Activated CD4-positive, alpha-beta T cell treated with anti-CD3 and anti-CD28 coated beads, Interleukin-2, amount 10 ng/mL, durations not matched to agents 24 days and 14 days (primary cell): ENCODE results near the gene ARID5B. TPM values are rescaled to one million over a fixed set of nuclear protein-coding genes. Genes with fewer than 3 reads are reported as not detected.
"Not testable (repeated sequence)": the region's sequence is repeated elsewhere in the genome, so short reads cannot be mapped to it uniquely, and the experiment has no call there.

Source experiments
- DNase-seq: peaks from one replicate; pipeline ENCODE4 v3.0.0; 2022
- H3K27ac Mint-ChIP-seq: one replicate; pipeline ENCODE4 v1.8.0; 2022; ENCODE audit warnings: mild to moderate bottlenecking, mixed read lengths
- H3K27me3 Mint-ChIP-seq: one replicate; pipeline ENCODE4 v1.8.0; 2022; ENCODE audit warnings: mixed read lengths
- H3K36me3 Mint-ChIP-seq: one replicate; pipeline ENCODE4 v1.8.0; 2022; ENCODE audit warnings: low read depth, mild to moderate bottlenecking, mixed read lengths
- H3K4me1 Mint-ChIP-seq: one replicate; pipeline ENCODE4 v1.8.0; 2021; ENCODE audit warnings: mixed read lengths
- H3K4me3 Mint-ChIP-seq: one replicate; pipeline ENCODE4 v1.8.0; 2022; ENCODE audit warnings: mild to moderate bottlenecking, moderate library complexity, mixed read lengths
- H3K9me3 Mint-ChIP-seq: one replicate; pipeline ENCODE4 v1.8.0; 2021; ENCODE audit warnings: mixed read lengths
- intact Hi-C: fragments of 100-400 bp; cut with micrococcal nuclease; formaldehyde crosslinking; loops from one replicate; pipeline ENCODE4 v1.15.1; 2023
- total RNA-seq: library from RNA; stranded (reverse); gene quantifications from 2 replicates; pipeline ENCODE4 v1.2.3, GENCODE V29; 2022

Gene ARID5B
- 56.9 and 58.2 TPM in 2 replicates for total RNA-seq

GRCh38 chr10:61900829-61901792, at the start of gene ARID5B:
ARID5B (plus strand) TSS chr10:61901699; CDS start chr10:61901710, 11 bp downstream.
- Mint-ChIP-seq H3K9me3 (no peaks in the 10 kb centered on the region), H3K27me3 (no peaks in the 10 kb centered on the region), H3K27ac (peak within 1 kb of the TSS; percentile 97), H3K4me1 (peaks cover 48% of the 10 kb centered on the region), H3K36me3 (peaks cover 10% of the 10 kb centered on the region), H3K4me3 (peak within 1 kb of the TSS; percentile 92)
- intact Hi-C loops, result loop anchor here (1.0 to 10.0 kb wide), 10 partner anchors 19 to 1166 kb away; partner anchors contain the start of gene EGR2
- peak; percentile 87 for DNase-seq

GRCh38 chr10:61852261-61852660, 49.2 kb upstream of the ARID5B start:
- Mint-ChIP-seq H3K27me3 (peaks cover 1% of the 10 kb centered on the region), H3K4me1 (peaks cover under 1% of the 10 kb centered on the region), H3K36me3 (no peaks in the 10 kb centered on the region), H3K9me3 (no peaks in the 10 kb centered on the region), H3K27ac (no peak overlapping the region), H3K4me3 (no peak overlapping the region)
- no peak for DNase-seq
- intact Hi-C loops, result no loop called here

GRCh38 chr10:61855771-61856170, 45.7 kb upstream of the ARID5B start:
- H3K4me1 Mint-ChIP-seq, result no peaks in the 10 kb centered on the region
- H3K9me3 Mint-ChIP-seq, result no peaks in the 10 kb centered on the region
- H3K36me3 Mint-ChIP-seq, result no peaks in the 10 kb centered on the region
- H3K27ac Mint-ChIP-seq, result no peak overlapping the region
- DNase-seq, result no peak
- intact Hi-C loops, result no loop called here
- no peak overlapping the region for H3K4me3 Mint-ChIP-seq
- peaks cover 1% of the 10 kb centered on the region for H3K27me3 Mint-ChIP-seq

GRCh38 chr10:61857746-61858145, 43.8 kb upstream of the ARID5B start:
- Mint-ChIP-seq H3K9me3 (no peaks in the 10 kb centered on the region), H3K36me3 (no peaks in the 10 kb centered on the region), H3K4me3 (no peak overlapping the region), H3K27me3 (no peaks in the 10 kb centered on the region), H3K27ac (no peak overlapping the region), H3K4me1 (no peaks in the 10 kb centered on the region)
- intact Hi-C loops, result no loop called here
- no peak for DNase-seq

- Mint-ChIP-seq H3K27me3 (no peaks in the 10 kb centered on the region), H3K4me1 (no peaks in the 10 kb centered on the region), H3K27ac (no peak overlapping the region), H3K9me3 (no peaks in the 10 kb centered on the region), H3K36me3 (no peaks in the 10 kb centered on the region), H3K4me3 (no peak overlapping the region)
- intact Hi-C loops, result no loop called here
- DNase-seq, result no peak
Observed at GRCh38 chr10:61859786-61860185, 41.7 kb upstream of the ARID5B start.

GRCh38 chr10:61860964-61861758, 40.3 kb upstream of the ARID5B start:
- H3K27ac Mint-ChIP-seq, result no peak overlapping the region
- no peak overlapping the region for H3K4me3 Mint-ChIP-seq
- no peak for DNase-seq
- H3K9me3 Mint-ChIP-seq, result no peaks in the 10 kb centered on the region
- intact Hi-C loops, result no loop called here
- no peaks in the 10 kb centered on the region for H3K36me3 Mint-ChIP-seq
- no peaks in the 10 kb centered on the region for H3K4me1 Mint-ChIP-seq
- no peaks in the 10 kb centered on the region for H3K27me3 Mint-ChIP-seq

- intact Hi-C loops, result no loop called here
- Mint-ChIP-seq H3K9me3 (no peaks in the 10 kb centered on the region), H3K27me3 (no peaks in the 10 kb centered on the region), H3K27ac (no peak overlapping the region), H3K36me3 (no peaks in the 10 kb centered on the region), H3K4me1 (peaks cover 2% of the 10 kb centered on the region), H3K4me3 (no peak overlapping the region)
- DNase-seq, result no peak
Observed at GRCh38 chr10:61863981-61864380, 37.5 kb upstream of the ARID5B start.

- Mint-ChIP-seq H3K4me1 (peaks cover 2% of the 10 kb centered on the region), H3K9me3 (no peaks in the 10 kb centered on the region), H3K27ac (no peak overlapping the region), H3K36me3 (no peaks in the 10 kb centered on the region), H3K4me3 (peak overlapping the region; percentile 37), H3K27me3 (peaks cover 4% of the 10 kb centered on the region)
- intact Hi-C loops, result no loop called here
- no peak for DNase-seq
Observed at GRCh38 chr10:61866700-61867368, 34.7 kb upstream of the ARID5B start.

GRCh38 chr10:61867374-61867773, 34.1 kb upstream of the ARID5B start:
- H3K27ac Mint-ChIP-seq, H3K9me3 Mint-ChIP-seq, H3K27me3 Mint-ChIP-seq, H3K4me1 Mint-ChIP-seq, intact Hi-C loops, H3K36me3 Mint-ChIP-seq: not testable (repeated sequence)
- peak; percentile 66 for DNase-seq
- H3K4me3 Mint-ChIP-seq, result peak overlapping the region; percentile 37

- H3K4me1 Mint-ChIP-seq, H3K27me3 Mint-ChIP-seq, H3K9me3 Mint-ChIP-seq, intact Hi-C loops, H3K36me3 Mint-ChIP-seq: not testable (repeated sequence)
- Mint-ChIP-seq H3K27ac (peak overlapping the region; percentile 37), H3K4me3 (peak overlapping the region; percentile 45)
- peak; percentile 86 for DNase-seq
Observed at GRCh38 chr10:61867817-61868216, 33.7 kb upstream of the ARID5B start.

GRCh38 chr10:61869041-61869675, 32.3 kb upstream of the ARID5B start:
- Mint-ChIP-seq H3K27me3 (peaks cover 8% of the 10 kb centered on the region), H3K27ac (no peak overlapping the region), H3K36me3 (no peaks in the 10 kb centered on the region), H3K4me3 (no peak overlapping the region), H3K4me1 (peaks cover 2% of the 10 kb centered on the region), H3K9me3 (no peaks in the 10 kb centered on the region)
- intact Hi-C loops, result no loop called here
- no peak for DNase-seq

- peaks cover 12% of the 10 kb centered on the region for H3K27me3 Mint-ChIP-seq
- H3K9me3 Mint-ChIP-seq, result no peaks in the 10 kb centered on the region
- H3K36me3 Mint-ChIP-seq, result no peaks in the 10 kb centered on the region
- no peak overlapping the region for H3K4me3 Mint-ChIP-seq
- intact Hi-C loops, result no loop called here
- no peak overlapping the region for H3K27ac Mint-ChIP-seq
- DNase-seq, result no peak
- H3K4me1 Mint-ChIP-seq, result peaks cover 2% of the 10 kb centered on the region
Observed at GRCh38 chr10:61869774-61870525, 31.5 kb upstream of the ARID5B start.

GRCh38 chr10:61870526-61870895, 31.0 kb upstream of the ARID5B start:
- H3K4me3 Mint-ChIP-seq, result no peak overlapping the region
- intact Hi-C loops, result no loop called here
- no peak for DNase-seq
- H3K9me3 Mint-ChIP-seq, result no peaks in the 10 kb centered on the region
- H3K4me1 Mint-ChIP-seq, result peaks cover 2% of the 10 kb centered on the region
- H3K36me3 Mint-ChIP-seq, result no peaks in the 10 kb centered on the region
- H3K27ac Mint-ChIP-seq, result no peak overlapping the region
- peaks cover 14% of the 10 kb centered on the region for H3K27me3 Mint-ChIP-seq
